Measurements from ENCODE around the gene MC4R.

The MC4R gene

DNA sequence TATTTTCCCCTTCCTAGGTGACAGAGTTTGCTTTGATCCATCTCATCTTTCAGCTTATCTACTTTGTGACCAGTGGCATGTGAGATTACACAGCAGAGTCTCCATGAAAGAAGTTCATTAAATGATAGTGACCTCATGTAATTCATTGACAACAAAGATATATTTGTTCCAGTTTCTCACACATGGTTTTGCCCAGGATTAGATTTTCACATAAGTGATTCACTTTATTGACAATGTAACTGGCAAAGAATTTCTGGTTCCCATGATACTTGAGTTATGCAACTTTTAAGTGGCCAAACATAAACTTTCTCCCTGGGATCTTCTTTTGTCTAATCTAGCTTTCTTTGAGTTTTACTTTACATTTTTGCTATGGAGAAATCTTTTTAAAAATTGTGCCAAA, 50.0 kb downstream of the MC4R start:
- no peak for DNase-seq

Data from NCI-H1694 treated with DMSO at 0.1 percent for 48 hours (cell line).